GM19193 (cell line): ENCODE measurements around the gene ATPAF1.

Experiments
- POLR2A ChIP-seq: IDR thresholded peaks from 4 replicates; pipeline ENCODE4 v1.6.1; 2011; ENCODE audit not compliant: insufficient read depth, insufficient read length; ENCODE audit errors: extremely low read depth

ATPAF1 gene

GRCh38 chr1:46657775-46658174 lies 10.4 kb downstream of the ATPAF1 start:
- no peak for TF ChIP-seq POLR2A

GRCh38 chr1:46656643-46657042 lies 11.5 kb downstream of the ATPAF1 start:
- no peak for TF ChIP-seq POLR2A

- no peak for TF ChIP-seq POLR2A
These were observed 12.3 kb downstream of the ATPAF1 start for GRCh38 chr1:46655848-46656247.

- TF ChIP-seq POLR2A: no peak
These were observed 14.2 kb downstream of the ATPAF1 start for GRCh38 chr1:46654012-46654411.

- TF ChIP-seq POLR2A: no peak
These were observed 14.7 kb downstream of the ATPAF1 start for GRCh38 chr1:46653405-46653958.

GRCh38 chr1:46652321-46653100 lies 15.7 kb downstream of the ATPAF1 start:
- TF ChIP-seq POLR2A: no peak

GRCh38 chr1:46650491-46650890 lies 17.7 kb downstream of the ATPAF1 start:
- no peak for TF ChIP-seq POLR2A

GRCh38 chr1:46649764-46650163 lies 18.4 kb downstream of the ATPAF1 start:
- TF ChIP-seq POLR2A: no peak

- no peak for TF ChIP-seq POLR2A
These were observed 20.6 kb downstream of the ATPAF1 start for GRCh38 chr1:46647611-46648010.

GRCh38 chr1:46646844-46647243 lies 21.3 kb downstream of the ATPAF1 start:
- TF ChIP-seq POLR2A: no peak

- no peak for TF ChIP-seq POLR2A
These were observed 21.8 kb downstream of the ATPAF1 start for GRCh38 chr1:46646331-46646730.

GRCh38 chr1:46645815-46646214 lies 22.3 kb downstream of the ATPAF1 start:
- no peak for TF ChIP-seq POLR2A

GRCh38 chr1:46643368-46643775 lies 24.8 kb downstream of the ATPAF1 start:
- TF ChIP-seq POLR2A: no peak

GRCh38 chr1:46642115-46642680 lies 26.0 kb downstream of the ATPAF1 start:
- no peak for TF ChIP-seq POLR2A

- TF ChIP-seq POLR2A: no peak
These were observed 28.6 kb downstream of the ATPAF1 start for GRCh38 chr1:46639547-46639946.

- no peak for TF ChIP-seq POLR2A
These were observed 29.2 kb downstream of the ATPAF1 start for GRCh38 chr1:46638921-46639320.
